GM21723 (cell line): ENCODE results near the gene AKIRIN2.

Experiments
- ATAC-seq: cut with Tn5 transposase; IDR thresholded peaks from one replicate; pipeline ENCODE4 v1.9.1; 2021; ENCODE audit warnings: mild to moderate bottlenecking, moderate library complexity; ENCODE audit not compliant: unreplicated experiment

AKIRIN2 gene

DNA sequence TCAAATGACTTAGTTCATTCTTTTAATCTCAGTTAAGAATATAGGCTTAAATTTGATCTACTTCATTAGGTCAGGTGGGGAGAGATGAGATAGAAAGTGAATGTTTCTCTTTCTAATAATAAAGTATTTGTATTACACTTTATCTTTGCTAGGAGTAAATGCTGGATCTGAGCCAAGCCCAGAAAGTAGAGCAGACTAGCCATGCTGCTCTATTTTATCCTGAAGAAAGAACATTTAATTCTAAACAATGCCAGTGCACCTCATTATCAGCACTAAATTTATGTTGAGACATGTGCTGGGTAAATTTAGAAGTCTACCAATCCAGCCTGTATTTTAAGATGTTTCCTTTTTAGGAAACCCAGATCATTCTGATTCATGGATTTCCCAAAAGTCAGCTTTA is 43.5 kb downstream of the AKIRIN2 start:
- ATAC-seq: no peak

DNA sequence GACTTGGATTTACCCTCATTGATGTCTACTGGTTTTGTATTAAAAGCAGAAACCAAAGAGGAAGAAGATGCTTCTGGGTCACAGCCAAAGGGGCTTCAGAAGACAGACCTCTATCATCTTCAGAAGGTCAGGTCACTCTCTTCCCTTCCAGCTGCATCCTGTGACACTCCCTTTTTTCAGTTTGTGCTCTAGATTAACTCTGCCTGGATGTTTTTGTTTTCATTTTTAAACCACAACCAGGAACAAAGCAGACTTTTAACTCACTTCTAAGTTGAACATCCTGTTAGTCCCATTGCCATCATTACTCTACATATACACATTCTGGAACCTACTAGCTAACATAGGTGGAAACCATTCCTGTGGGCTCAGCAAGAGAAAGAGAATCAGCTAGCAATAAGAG is 45.2 kb downstream of the AKIRIN2 start:
- ATAC-seq: peak; percentile 89

- ATAC-seq: no peak
Observed at GRCh38 chr6:87655824-87656223, 46.2 kb downstream of the AKIRIN2 start.

- ATAC-seq: no peak
Observed at GRCh38 chr6:87654875-87655454, 47.1 kb downstream of the AKIRIN2 start.

- no peak for ATAC-seq
Observed at GRCh38 chr6:87654122-87654521, 47.9 kb downstream of the AKIRIN2 start.

DNA sequence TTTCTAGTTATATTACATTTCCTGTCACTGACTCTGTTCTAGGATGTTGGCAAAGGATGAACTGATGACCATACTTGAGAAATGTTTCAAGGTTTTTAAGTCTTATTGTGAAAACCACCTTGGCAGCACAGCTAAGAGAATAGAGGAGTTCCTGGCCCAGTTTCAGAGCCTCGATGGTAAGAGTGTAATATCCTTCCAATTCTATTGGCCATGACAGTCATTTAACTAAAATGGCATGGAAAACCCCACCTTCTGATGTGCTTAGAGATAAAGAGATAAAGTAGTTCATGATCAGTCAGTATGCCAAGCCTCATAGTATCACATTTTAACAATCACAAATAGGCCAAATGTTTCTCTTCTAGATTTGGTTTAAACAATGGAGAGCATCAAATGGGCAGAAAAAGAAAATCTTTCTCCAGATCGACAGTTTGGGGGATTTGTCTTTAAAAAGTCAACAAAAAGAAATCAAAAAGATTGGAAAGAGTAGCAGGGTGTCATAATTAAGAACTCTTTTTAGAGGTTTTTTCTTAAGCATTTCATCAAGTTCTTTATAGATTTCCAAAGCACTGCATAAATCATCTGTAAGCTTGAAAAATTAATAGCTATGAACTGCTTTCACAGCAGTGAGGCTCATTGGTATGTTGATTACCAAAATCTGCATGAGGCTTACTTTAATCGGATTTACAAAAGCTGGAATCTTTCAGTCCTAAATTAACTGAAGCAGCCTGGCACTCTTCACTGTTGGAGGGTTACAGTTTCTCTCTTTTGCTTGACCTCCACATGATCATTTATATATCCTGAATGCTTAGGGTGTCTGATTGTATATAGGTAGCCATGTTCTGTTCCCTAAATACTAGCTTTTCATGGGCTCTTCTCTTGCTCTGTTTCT is 48.7 kb downstream of the AKIRIN2 start:
- no peak for ATAC-seq

DNA sequence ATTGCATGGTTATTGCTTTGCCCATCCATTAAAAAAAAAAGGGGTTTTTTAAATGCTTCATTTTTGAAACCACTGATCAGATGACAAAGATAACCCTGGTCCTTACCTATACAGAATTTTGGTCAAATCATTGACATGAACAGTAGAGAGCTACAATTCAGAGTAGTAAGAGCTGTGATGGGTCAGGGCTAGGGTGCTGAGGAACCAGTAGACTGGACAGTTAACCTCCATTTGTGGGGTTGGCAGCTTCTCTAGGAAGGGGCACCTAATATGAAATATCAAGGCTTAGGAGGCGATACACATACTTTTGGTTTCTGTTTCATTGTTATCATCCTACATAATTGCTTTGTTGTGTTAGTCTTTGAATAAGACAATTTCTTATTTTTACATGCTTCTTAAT is 57.0 kb downstream of the AKIRIN2 start:
- ATAC-seq: no peak

GRCh38 chr6:87641065-87641692 is 60.9 kb downstream of the AKIRIN2 start:
- ATAC-seq: no peak

- ATAC-seq: no peak
Observed at GRCh38 chr6:87639373-87639772, 62.7 kb downstream of the AKIRIN2 start.

GRCh38 chr6:87637106-87637505 is 64.9 kb downstream of the AKIRIN2 start:
- ATAC-seq: no peak

DNA sequence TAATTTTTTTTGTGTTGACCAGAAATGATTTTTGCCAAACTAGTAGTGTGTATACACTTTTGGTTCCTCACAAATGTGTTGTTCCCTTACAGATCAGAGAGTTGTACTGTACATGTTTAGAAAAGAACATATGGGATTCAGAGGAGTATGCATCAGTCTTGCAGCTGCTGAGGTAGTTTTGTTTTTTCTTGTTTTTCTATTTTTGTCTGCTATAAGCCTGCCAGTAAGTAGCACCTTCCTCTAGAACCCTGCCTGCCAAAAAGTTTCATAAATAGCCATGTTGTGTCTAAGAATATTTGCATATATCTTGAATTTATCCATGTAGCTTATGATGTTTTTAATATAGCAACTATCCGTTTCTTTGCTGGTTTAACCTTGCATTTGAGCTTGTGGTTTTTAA is 65.7 kb downstream of the AKIRIN2 start:
- ATAC-seq: no peak

- ATAC-seq: no peak
Observed at GRCh38 chr6:87633851-87634250, 68.2 kb downstream of the AKIRIN2 start.

- ATAC-seq: no peak
Observed at GRCh38 chr6:87630746-87631145, 71.3 kb downstream of the AKIRIN2 start.

- ATAC-seq: no peak
Observed at GRCh38 chr6:87628881-87629280, 73.2 kb downstream of the AKIRIN2 start.

DNA sequence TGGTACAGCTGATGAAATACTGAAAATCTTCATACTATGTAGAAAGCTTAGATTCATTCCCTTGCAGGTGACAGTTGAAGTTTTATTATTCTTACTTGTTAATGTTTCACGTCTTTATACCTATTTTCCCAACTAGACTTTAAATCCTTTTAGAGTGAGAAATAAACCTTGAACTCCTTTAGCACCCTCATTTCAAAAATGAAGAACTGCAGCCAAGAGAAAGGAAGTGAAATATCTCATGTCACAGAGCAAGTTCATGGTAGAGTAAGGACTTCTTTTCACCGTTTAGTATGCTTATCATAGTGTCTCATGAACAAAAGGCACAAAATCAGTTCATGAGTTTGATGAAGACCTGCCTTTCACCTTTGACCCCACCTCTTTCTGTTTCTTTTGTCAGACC is 73.6 kb downstream of the AKIRIN2 start:
- ATAC-seq: no peak
